Gastroesophageal sphincter (tissue), 3 donors: ENCODE results near the gene JPH4.

ENCODE experiments used
- EP300 ChIP-seq: sonication (generic); formaldehyde crosslinking; IDR thresholded peaks from one replicate; pipeline ENCODE4 v1.6.1; 2017; ENCODE audit warnings: antibody characterized with exemption, mild to moderate bottlenecking
- POLR2A ChIP-seq, 2 donors: fragments of 450-650 bp; IDR thresholded peaks; one replicate each; pipeline ENCODE4 v1.6.1; 2017; ENCODE audit warnings: antibody characterized with exemption in 2 of 2, mild to moderate bottlenecking in 2 of 2, moderate library complexity in 1 of 2
- POLR2AphosphoS5 ChIP-seq: sonication (generic); formaldehyde crosslinking; IDR thresholded peaks from one replicate; pipeline ENCODE4 v1.6.1; 2017; ENCODE audit warnings: antibody characterized with exemption
- TF ChIP-seq, protein P1 (sequence below), 4 experiments: fragments of 200-600 bp in 2 of 4; fragments of 450-650 bp in 2 of 4; sonication (generic) in 1 of 4; IDR thresholded peaks; one replicate each; pipeline ENCODE4 v1.5.1; 2017 to 2019; ENCODE audit warnings: antibody characterized with exemption in 4 of 4, mild to moderate bottlenecking in 2 of 4, moderate library complexity in 2 of 4

DNA sequence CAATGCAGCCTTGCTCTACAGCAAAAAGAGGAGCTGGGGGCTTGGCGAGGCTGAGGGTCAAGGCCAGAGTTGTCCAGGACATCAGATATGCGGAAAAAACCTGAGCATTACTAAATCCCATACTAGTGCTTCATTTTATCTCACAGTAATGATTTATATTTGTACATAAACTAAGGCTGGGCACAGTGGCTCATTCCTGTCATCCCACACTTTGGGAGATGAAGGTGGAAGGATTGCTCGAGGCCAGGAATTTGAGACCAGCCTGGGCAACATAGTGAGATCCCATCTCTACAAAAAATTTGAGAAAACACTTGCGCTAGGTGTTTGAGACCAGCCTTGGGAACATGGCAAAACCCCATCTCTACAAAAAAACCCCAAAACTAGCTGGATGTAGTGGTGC is 11.6 kb upstream of the JPH4 start:
- TF ChIP-seq, protein P1, sequence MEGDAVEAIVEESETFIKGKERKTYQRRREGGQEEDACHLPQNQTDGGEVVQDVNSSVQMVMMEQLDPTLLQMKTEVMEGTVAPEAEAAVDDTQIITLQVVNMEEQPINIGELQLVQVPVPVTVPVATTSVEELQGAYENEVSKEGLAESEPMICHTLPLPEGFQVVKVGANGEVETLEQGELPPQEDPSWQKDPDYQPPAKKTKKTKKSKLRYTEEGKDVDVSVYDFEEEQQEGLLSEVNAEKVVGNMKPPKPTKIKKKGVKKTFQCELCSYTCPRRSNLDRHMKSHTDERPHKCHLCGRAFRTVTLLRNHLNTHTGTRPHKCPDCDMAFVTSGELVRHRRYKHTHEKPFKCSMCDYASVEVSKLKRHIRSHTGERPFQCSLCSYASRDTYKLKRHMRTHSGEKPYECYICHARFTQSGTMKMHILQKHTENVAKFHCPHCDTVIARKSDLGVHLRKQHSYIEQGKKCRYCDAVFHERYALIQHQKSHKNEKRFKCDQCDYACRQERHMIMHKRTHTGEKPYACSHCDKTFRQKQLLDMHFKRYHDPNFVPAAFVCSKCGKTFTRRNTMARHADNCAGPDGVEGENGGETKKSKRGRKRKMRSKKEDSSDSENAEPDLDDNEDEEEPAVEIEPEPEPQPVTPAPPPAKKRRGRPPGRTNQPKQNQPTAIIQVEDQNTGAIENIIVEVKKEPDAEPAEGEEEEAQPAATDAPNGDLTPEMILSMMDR (IDR thresholded peaks at IDR 0.05), result no peak
- TF ChIP-seq POLR2AphosphoS5 (no peak), EP300 (no peak), POLR2A (IDR thresholded peaks at IDR 0.05) (no peak)
